AG10803 (cell line): ENCODE measurements around the gene INPP5J.
A peak's percentile ranks its signal among the peaks of the same experiment; 100 is the strongest.

Experiments used
- DNase-seq: peaks from one replicate; pipeline ENCODE4 v3.0.0; 2010; ENCODE audit warnings: low read depth
- H3K4me3 ChIP-seq: 2 replicates; pipeline ENCODE4 v1.5.1; 2011; ENCODE audit warnings: mild to moderate bottlenecking, low read length, control low read depth
- TF ChIP-seq, protein P1 (sequence below): conservative IDR thresholded peaks from 2 replicates; pipeline ENCODE4 v1.5.1; 2011; ENCODE audit warnings: mild to moderate bottlenecking, low read length, control low read depth, inconsistent platforms

Gene INPP5J

DNA sequence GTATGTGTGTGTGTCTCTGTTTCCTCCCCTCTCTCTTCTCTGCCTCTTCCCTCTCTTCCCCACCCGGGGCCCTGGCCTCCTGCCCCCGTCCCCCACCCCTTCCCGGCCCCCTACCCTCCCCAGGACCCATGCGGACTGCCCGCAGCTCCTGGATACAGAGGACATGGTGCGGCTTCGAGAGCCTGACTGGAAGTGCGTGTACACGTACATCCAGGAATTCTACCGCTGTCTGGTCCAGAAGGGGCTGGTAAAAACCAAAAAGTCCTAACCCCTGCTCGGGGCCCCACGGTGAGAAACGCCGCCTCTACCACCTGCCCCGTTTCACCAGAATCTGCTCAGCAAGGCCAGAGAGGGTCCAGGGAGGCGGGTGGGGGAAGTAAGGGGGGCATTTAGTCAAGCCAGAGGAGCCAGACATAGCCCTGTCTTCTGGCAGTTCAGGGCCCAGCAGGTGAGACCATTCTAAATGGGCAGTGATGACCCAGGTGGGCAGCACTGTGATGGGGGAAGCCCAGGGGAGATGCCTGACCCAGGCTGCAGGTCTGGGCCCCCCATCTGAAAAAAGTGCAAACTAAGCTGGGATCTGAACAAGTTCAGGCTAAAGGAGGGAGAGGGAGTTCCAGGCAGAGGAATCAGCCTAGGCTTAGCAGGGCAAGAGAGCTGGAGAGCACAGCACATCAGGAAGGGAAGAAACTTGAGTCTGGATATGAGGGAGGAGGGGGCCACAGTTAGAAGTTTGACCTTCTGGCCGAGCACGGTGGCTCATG is 21.8 kb upstream of the INPP5J start:
- TF ChIP-seq, protein P1, sequence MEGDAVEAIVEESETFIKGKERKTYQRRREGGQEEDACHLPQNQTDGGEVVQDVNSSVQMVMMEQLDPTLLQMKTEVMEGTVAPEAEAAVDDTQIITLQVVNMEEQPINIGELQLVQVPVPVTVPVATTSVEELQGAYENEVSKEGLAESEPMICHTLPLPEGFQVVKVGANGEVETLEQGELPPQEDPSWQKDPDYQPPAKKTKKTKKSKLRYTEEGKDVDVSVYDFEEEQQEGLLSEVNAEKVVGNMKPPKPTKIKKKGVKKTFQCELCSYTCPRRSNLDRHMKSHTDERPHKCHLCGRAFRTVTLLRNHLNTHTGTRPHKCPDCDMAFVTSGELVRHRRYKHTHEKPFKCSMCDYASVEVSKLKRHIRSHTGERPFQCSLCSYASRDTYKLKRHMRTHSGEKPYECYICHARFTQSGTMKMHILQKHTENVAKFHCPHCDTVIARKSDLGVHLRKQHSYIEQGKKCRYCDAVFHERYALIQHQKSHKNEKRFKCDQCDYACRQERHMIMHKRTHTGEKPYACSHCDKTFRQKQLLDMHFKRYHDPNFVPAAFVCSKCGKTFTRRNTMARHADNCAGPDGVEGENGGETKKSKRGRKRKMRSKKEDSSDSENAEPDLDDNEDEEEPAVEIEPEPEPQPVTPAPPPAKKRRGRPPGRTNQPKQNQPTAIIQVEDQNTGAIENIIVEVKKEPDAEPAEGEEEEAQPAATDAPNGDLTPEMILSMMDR = no peak
- H3K4me3 ChIP-seq = no peak overlapping the region
- no peak for DNase-seq

GRCh38 chr22:31102441-31103081 is 20.2 kb upstream of the INPP5J start:
- peak; percentile 96 for DNase-seq
- no peak overlapping the region for H3K4me3 ChIP-seq
- TF ChIP-seq, protein P1 = no peak

DNA sequence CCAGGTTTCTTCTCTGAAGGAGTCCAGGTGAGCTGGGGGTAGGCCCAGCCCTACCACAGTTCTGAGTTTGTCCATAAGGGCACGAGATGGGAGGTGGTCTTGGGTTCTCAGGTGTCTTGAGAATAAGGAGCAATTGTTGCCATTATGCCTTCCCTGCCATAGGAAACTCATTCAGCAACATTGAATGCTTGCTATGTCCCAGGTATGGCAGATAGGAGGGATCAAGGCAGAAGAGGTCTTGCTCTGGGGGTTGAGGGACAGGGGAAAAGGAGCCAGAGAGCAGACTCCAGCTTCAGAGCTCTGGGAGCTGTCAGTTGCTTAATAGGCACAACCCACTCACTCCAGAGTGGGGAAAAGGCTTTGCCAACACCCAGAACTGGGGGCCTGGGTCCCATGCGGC is 19.7 kb upstream of the INPP5J start:
- no peak for DNase-seq
- TF ChIP-seq, protein P1 = no peak

GRCh38 chr22:31103899-31104694 is 18.7 kb upstream of the INPP5J start:
- TF ChIP-seq, protein P1 = no peak
- no peak overlapping the region for H3K4me3 ChIP-seq
- no peak for DNase-seq

More for the DNA sequence above, 19.7 kb upstream of the INPP5J start:
- no peak overlapping the region for H3K4me3 ChIP-seq

DNA sequence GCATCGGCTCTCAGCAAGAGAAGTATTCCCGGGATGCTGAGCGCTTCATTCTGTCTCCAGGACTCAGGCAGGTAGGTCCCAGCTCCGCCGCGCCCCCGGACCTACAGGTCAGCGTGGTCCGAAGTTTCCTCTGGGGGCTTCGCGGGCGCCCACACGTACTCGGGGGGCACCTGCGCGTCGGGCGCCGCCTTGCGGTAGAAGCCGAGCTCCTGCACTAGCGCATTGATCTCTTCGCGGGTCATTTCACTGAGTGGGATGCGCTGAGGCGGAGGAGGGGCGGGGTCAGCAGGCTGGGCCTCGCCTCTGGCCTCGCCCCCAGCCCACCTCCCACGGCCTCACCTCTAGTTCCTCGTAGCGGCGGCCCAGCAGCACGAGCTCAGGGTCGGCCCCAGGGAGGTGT is 17.9 kb upstream of the INPP5J start:
- DNase-seq = no peak
- TF ChIP-seq, protein P1 = peak; percentile 26
- no peak overlapping the region for H3K4me3 ChIP-seq

DNA sequence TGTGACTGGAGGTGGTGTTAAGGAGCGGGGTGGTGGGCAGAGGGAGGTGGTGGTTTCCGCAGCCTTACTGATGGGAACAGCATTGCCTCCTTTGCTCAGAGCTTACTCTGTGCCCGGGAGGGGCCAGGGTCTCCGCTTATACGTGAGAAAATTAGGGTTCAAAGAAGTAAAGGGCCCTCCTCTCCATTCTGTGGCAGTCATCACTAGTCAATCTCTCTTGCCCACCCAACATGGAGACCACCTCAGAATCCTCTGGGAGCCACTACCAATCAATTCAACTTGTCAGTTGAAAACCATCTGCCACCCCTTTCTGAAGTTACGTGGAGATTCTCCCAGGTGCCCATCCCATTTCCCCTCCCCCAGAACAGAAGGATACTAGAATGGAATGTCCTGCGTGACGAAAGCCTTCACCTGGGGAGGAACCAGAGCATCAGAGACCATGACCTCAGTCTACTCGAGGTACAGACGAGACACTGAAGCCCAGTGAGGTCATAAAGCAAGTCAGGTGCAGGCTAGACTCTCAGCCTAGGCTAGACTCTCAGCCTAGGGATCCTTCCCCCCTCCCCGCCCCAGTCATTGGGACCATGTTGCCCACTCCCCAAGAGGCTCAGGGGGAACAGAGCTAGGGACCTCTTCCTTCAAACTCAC is 17.4 kb upstream of the INPP5J start:
- TF ChIP-seq, protein P1 = no peak
- DNase-seq = no peak
- H3K4me3 ChIP-seq = peak overlapping the region; percentile 95
